Caco-2 (cell line): ENCODE data around the gene ACTN4. TPM values are rescaled to one million over a fixed set of nuclear protein-coding genes. Genes with fewer than 3 reads are reported as not detected.
"Not testable (repeated sequence)": the region's sequence is repeated elsewhere in the genome, so short reads cannot be mapped to it uniquely, and the experiment has no call there.

Experiments used
- Bru-seq: library from RNA; stranded (reverse); fragments of 400-500 nt; gene quantifications from one replicate; lab custom pipeline; 2021; lab: Mats Ljungman, UMichigan
- BruChase-seq, 2 experiments: library from RNA; stranded (reverse); fragments of 400-500 nt; gene quantifications; one replicate each; lab custom pipeline; 2021; lab: Mats Ljungman, UMichigan
- BruUV-seq: library from RNA; stranded (reverse); fragments of 400-500 nt; replicated peaks from 2 replicates; lab custom pipeline; 2021; lab: Mats Ljungman, UMichigan
- CTCF ChIA-PET: fragments of 300-600 bp; sonication (Branson Sonifier 250); formaldehyde crosslinking; loops from one replicate; lab custom pipeline; 2022; ENCODE audit warnings: antibody characterized with exemption; lab: Charles Lee
- POLR2A ChIA-PET: fragments of 300-600 bp; sonication (Branson Sonifier 250); formaldehyde crosslinking; loops from one replicate; lab custom pipeline; 2022; ENCODE audit warnings: antibody characterized with exemption; lab: Charles Lee
- DNase-seq, 2 experiments: peaks; one replicate each; pipeline versions ENCODE4 v3.0.0 to v3.0.0-alpha.2; 2020 to 2022
- H3K27me3 ChIP-seq: replicated peaks from 2 replicates; pipeline ENCODE4 v1.6.0; 2011; ENCODE audit warnings: low read length; ENCODE audit not compliant: control insufficient read depth, insufficient read depth
- H3K36me3 ChIP-seq: 2 replicates; pipeline ENCODE4 v1.5.1; 2011; ENCODE audit warnings: low read length; ENCODE audit not compliant: control insufficient read depth, insufficient read depth
- H3K4me1 ChIP-seq: fragments of 250-450 bp; sonication (Bioruptor Pico); 2 replicates; pipeline ENCODE4 v1.5.1; 2020; ENCODE audit warnings: mild to moderate bottlenecking
- H3K4me3 ChIP-seq: 2 replicates; pipeline ENCODE4 v1.5.1; 2011; ENCODE audit warnings: low read depth, mild to moderate bottlenecking, control low read depth, low read length
- H3K9me3 ChIP-seq: fragments of 250-450 bp; sonication (Bioruptor Pico); 2 replicates; pipeline ENCODE4 v1.5.1; 2020; ENCODE audit warnings: mild to moderate bottlenecking, moderate library complexity
- H3K27ac Mint-ChIP-seq: one replicate; pipeline ENCODE4 v1.8.0; 2022; ENCODE audit warnings: mixed read lengths; ENCODE audit not compliant: unreplicated experiment
- H3K27me3 Mint-ChIP-seq: one replicate; pipeline ENCODE4 v1.8.0; 2022; ENCODE audit warnings: mixed read lengths; ENCODE audit not compliant: insufficient read depth, unreplicated experiment
- H3K36me3 Mint-ChIP-seq: one replicate; pipeline ENCODE4 v1.8.0; 2022; ENCODE audit warnings: mild to moderate bottlenecking, mixed read lengths; ENCODE audit not compliant: insufficient read depth, unreplicated experiment
- H3K4me1 Mint-ChIP-seq: one replicate; pipeline ENCODE4 v1.8.0; 2022; ENCODE audit warnings: low read depth, mixed read lengths; ENCODE audit not compliant: unreplicated experiment
- H3K4me3 Mint-ChIP-seq: one replicate; pipeline ENCODE4 v1.8.0; 2022; ENCODE audit warnings: mild to moderate bottlenecking, moderate library complexity, mixed read lengths; ENCODE audit not compliant: unreplicated experiment
- H3K9me3 Mint-ChIP-seq: one replicate; pipeline ENCODE4 v1.8.0; 2022; ENCODE audit warnings: mixed read lengths; ENCODE audit not compliant: unreplicated experiment
- intact Hi-C: fragments of 100-400 bp; cut with micrococcal nuclease; formaldehyde crosslinking; loops from one replicate; pipeline ENCODE4 v1.10.0; 2022; ENCODE audit not compliant: unreplicated experiment
- long read RNA-seq: library from polyadenylated mRNA; stranded (forward); transcript quantifications from one replicate; pipeline ENCODE4 v2.0.0, GENCODE V29; 2022
- total RNA-seq: library from RNA; stranded (reverse); gene quantifications from 2 replicates; pipeline ENCODE4 v1.2.3, GENCODE V29; 2022
- TF ChIP-seq, protein P1 (sequence below), 2 experiments: fragments of 200-600 bp in 1 of 2; IDR thresholded peaks; 1 replicate in 1 of 2; 2 replicates in 1 of 2; pipeline versions ENCODE4 v1.5.1 to v1.8.0; 2011 to 2022; ENCODE audit warnings: antibody characterized with exemption in 1 of 2, control low read depth in 1 of 2, inconsistent platforms in 1 of 2, low read depth in 1 of 2, low read length in 1 of 2, mild to moderate bottlenecking in 1 of 2, moderate library complexity in 1 of 2; ENCODE audit not compliant: insufficient read depth in 1 of 2, severe bottlenecking in 1 of 2, unreplicated experiment in 1 of 2

ACTN4 gene
- total RNA-seq (605 and 658 TPM in 2 replicates), Bru-seq, nascent RNA (percentile 94 among the genes with signal in this experiment), BruChase-seq, experiment 1, labeled RNA remaining after a 2-hour chase (percentile 89 among the genes with signal in this experiment), BruChase-seq, experiment 2, labeled RNA remaining after a 6-hour chase (percentile 94 among the genes with signal in this experiment)
- long read RNA-seq, full-length matches to known transcripts, result 4 of 58 reads
- long read RNA-seq, partial matches to known transcripts, result 3 of 58 reads
- long read RNA-seq, other reads (novel, unspliced or antisense), result 51 of 58 reads

DNA sequence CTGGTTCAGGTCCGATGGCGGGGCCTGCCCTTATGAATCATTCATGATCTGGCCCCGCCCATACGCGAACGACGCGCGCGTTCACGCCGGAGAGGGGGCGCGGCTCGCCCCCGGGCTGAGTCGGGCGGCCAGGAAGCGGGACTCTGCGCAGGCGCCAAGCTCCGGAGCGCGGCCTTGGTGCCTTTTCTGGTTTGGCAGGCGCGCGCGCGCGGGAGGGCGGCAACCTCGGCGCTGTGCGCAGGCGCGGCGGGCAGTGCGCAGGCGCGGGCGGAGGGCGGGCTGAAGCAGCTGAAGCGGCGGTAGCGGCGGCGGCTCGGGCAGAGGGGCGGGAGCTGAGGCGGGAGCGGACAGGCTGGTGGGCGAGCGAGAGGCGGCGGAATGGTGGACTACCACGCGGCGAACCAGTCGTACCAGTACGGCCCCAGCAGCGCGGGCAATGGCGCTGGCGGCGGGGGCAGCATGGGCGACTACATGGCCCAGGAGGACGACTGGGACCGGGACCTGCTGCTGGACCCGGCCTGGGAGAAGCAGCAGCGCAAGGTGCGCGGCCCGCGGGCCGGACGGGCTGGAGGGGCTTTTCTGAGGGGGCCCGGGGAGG is at the start of gene ACTN4:
ACTN4 (plus strand) TSS at position 282 of the 598 bp plus-strand sequence; CDS start at position 379, 97 bp downstream.
- Histone ChIP-seq H3K36me3 (0 out of 2 replicates have a peak, but pooled peaks cover 1% of the 10 kb centered on the region), H3K4me1 (peaks cover 30% of the 10 kb centered on the region), H3K4me3 (peak within 1 kb of the TSS; percentile 100), H3K9me3 (no peaks in the 10 kb centered on the region), H3K27me3 (no peaks in the 10 kb centered on the region)
- TF ChIP-seq, protein P1, sequence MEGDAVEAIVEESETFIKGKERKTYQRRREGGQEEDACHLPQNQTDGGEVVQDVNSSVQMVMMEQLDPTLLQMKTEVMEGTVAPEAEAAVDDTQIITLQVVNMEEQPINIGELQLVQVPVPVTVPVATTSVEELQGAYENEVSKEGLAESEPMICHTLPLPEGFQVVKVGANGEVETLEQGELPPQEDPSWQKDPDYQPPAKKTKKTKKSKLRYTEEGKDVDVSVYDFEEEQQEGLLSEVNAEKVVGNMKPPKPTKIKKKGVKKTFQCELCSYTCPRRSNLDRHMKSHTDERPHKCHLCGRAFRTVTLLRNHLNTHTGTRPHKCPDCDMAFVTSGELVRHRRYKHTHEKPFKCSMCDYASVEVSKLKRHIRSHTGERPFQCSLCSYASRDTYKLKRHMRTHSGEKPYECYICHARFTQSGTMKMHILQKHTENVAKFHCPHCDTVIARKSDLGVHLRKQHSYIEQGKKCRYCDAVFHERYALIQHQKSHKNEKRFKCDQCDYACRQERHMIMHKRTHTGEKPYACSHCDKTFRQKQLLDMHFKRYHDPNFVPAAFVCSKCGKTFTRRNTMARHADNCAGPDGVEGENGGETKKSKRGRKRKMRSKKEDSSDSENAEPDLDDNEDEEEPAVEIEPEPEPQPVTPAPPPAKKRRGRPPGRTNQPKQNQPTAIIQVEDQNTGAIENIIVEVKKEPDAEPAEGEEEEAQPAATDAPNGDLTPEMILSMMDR (IDR thresholded peaks at IDR 0.05; ENCODE audit: insufficient read depth in 1 of 2, low read depth in 1 of 2, low read length in 1 of 2, severe bottlenecking in 1 of 2, unreplicated experiment in 1 of 2), result no peak
- ChIA-PET CTCF (interaction anchor here (0.6 to 1.3 kb wide), 11 partner anchors 11 to 245 kb away, joined by 3 to 15 read pairs (median 5); partner anchors contain the start of genes EIF3K and FAM98C), POLR2A (interaction anchor here (0.5 to 3.0 kb wide), 18 partner anchors 9 to 370 kb away, joined by 3 to 35 read pairs (median 5); partner anchors contain the start of genes EIF3K, FAM98C, MRPS12 and NFKBIB)
- BruUV-seq, result no TSS peak
- peak within 1 kb of the TSS; percentile 88 for H3K27ac Mint-ChIP-seq
- no peaks in the 10 kb centered on the region for H3K9me3 Mint-ChIP-seq
- intact Hi-C loops, result loop anchor here (1.0 to 2.0 kb wide), 2 partner anchors 15 to 36 kb away; no protein-coding TSS in a partner anchor
- H3K4me3 Mint-ChIP-seq, result peak within 1 kb of the TSS; percentile 90
- no peaks in the 10 kb centered on the region for H3K27me3 Mint-ChIP-seq
- peaks cover 24% of the 10 kb centered on the region for H3K36me3 Mint-ChIP-seq
- DNase-seq, result peak; percentile 98 to 100
- H3K4me1 Mint-ChIP-seq, result peaks cover 16% of the 10 kb centered on the region

DNA sequence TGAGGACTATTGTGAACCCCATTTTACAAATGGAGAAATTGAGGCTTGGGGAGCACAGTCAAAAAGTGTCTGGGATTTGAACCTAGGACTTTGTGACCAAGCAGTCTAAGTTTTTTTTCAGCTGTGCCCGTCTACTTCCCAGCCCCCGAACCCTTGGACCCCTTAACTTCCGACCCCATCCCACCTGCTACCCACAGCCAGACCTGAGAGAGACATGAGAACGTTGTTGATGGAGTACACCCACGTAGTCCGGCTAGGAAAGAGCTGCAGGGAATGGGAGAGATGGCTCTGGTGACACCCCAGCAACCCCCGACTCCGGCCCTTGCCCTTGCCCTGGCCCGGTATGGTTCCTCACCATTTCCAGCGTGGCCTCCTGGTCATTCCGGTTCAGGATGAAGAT is 47.7 kb upstream of the ACTN4 start:
- Mint-ChIP-seq H3K4me1 (peaks cover 7% of the 10 kb centered on the region), H3K36me3 (peaks cover 5% of the 10 kb centered on the region), H3K27me3 (no peaks in the 10 kb centered on the region), H3K27ac (no peak overlapping the region), H3K4me3 (no peak overlapping the region), H3K9me3 (no peaks in the 10 kb centered on the region)
- no peak for DNase-seq
- no peak overlapping the region for H3K4me3 ChIP-seq
- ChIA-PET POLR2A (no interaction called here), CTCF (no interaction called here)
- H3K9me3 ChIP-seq, result no peaks in the 10 kb centered on the region
- BruUV-seq, result no TSS peak
- no peaks in the 10 kb centered on the region for H3K36me3 ChIP-seq
- TF ChIP-seq, protein P1 (IDR thresholded peaks at IDR 0.05; ENCODE audit: insufficient read depth in 1 of 2, low read depth in 1 of 2, low read length in 1 of 2, severe bottlenecking in 1 of 2, unreplicated experiment in 1 of 2), result no peak
- intact Hi-C loops, result no loop called here
- H3K4me1 ChIP-seq, result no peaks in the 10 kb centered on the region
- no peaks in the 10 kb centered on the region for H3K27me3 ChIP-seq

GRCh38 chr19:38602856-38603255 is 44.6 kb upstream of the ACTN4 start:
- H3K27ac Mint-ChIP-seq, BruUV-seq, H3K27me3 ChIP-seq, H3K4me1 Mint-ChIP-seq, POLR2A ChIA-PET, CTCF ChIA-PET, H3K4me3 Mint-ChIP-seq, H3K27me3 Mint-ChIP-seq, DNase-seq, H3K36me3 ChIP-seq, H3K4me1 ChIP-seq, H3K36me3 Mint-ChIP-seq, H3K4me3 ChIP-seq, H3K9me3 Mint-ChIP-seq, H3K9me3 ChIP-seq, intact Hi-C loops: not testable (repeated sequence)
